Measurements from ENCODE around the gene RBM33.

RBM33 gene

DNA sequence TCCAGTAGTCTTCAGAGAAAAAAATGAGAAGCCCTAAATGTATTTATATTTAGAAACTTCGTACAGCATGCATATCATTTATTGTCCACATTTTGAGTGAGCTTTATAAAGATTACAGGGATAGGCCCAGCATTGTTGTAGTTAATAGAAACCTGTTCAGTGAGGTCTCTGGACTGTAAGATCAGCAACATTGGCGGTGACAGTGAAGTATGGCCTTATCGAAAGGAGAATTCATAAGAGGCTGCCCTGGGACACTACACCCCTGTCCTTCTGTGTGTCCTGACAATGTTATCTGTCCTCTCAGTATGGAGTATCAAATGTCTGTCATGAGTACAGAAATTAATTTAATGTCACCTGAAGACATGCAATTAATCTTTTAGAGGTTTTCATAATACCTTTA is 110.6 kb downstream of the RBM33 start:
- H3K27me3 ChIP-seq (replicated peaks; ENCODE audit: insufficient read depth, low read length): no peaks in the 10 kb centered on the region
- no peaks in the 10 kb centered on the region for H3K9me3 ChIP-seq (replicated peaks; ENCODE audit: insufficient read depth, low read length)

DNA sequence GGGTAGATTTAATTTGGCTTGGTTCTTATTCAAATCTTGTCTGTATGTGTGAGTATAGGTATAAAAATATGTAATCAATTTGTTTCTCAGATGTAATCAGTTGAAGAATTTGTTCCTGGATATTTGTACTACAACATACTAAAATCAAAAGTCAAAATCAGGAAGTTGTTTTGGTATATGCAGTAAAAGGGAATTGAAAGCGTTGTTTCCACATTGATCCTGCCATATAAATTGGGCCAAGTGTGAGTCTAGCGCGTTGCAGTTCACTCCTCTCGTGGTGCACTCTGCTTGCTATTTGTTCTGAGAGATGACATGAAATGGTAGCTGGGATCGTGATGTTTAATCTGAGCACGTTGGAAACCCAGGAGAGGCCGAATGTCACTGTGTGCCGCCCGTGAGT is 111.9 kb downstream of the RBM33 start:
- Histone ChIP-seq H3K79me2 (ENCODE audit: low read length) (peaks cover 92% of the 10 kb centered on the region), H3K9ac (ENCODE audit: low read length) (no peak overlapping the region), H3K27me3 (replicated peaks; ENCODE audit: insufficient read depth, low read length) (no peaks in the 10 kb centered on the region), H3K9me2 (replicated peaks; ENCODE audit: insufficient read depth, low read length) (no peaks in the 10 kb centered on the region), H3K4me2 (ENCODE audit: low read depth, low read length) (no peak overlapping the region), H3K27ac (ENCODE audit: low read length) (no peak overlapping the region), H3F3A (ENCODE audit: insufficient read depth, low read length) (peaks cover 19% of the 10 kb centered on the region), H4K20me1 (ENCODE audit: insufficient read depth, low read length) (no peaks in the 10 kb centered on the region), H3K4me1 (ENCODE audit: low read length) (peaks cover 33% of the 10 kb centered on the region), H3K4me3 (ENCODE audit: low read length) (no peak overlapping the region), H3K36me3 (replicated peaks; ENCODE audit: insufficient read depth, low read length) (no peaks in the 10 kb centered on the region), H3K9me3 (replicated peaks; ENCODE audit: insufficient read depth, low read length) (no peaks in the 10 kb centered on the region), H2AFZ (ENCODE audit: low read length) (no peak overlapping the region)
- TF ChIP-seq EZH2 (optimal IDR thresholded peaks at IDR 0.05; ENCODE audit: low read depth, low read length) (no peak), EZH2phosphoT487 (IDR thresholded peaks at IDR 0.05; ENCODE audit: low read length) (no peak)
- TF ChIP-seq, protein P1, sequence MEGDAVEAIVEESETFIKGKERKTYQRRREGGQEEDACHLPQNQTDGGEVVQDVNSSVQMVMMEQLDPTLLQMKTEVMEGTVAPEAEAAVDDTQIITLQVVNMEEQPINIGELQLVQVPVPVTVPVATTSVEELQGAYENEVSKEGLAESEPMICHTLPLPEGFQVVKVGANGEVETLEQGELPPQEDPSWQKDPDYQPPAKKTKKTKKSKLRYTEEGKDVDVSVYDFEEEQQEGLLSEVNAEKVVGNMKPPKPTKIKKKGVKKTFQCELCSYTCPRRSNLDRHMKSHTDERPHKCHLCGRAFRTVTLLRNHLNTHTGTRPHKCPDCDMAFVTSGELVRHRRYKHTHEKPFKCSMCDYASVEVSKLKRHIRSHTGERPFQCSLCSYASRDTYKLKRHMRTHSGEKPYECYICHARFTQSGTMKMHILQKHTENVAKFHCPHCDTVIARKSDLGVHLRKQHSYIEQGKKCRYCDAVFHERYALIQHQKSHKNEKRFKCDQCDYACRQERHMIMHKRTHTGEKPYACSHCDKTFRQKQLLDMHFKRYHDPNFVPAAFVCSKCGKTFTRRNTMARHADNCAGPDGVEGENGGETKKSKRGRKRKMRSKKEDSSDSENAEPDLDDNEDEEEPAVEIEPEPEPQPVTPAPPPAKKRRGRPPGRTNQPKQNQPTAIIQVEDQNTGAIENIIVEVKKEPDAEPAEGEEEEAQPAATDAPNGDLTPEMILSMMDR (IDR thresholded peaks at IDR 0.05; ENCODE audit: low read length): no peak
- DNase-seq: no peak

More for the DNA sequence above, 110.6 kb downstream of the RBM33 start:
- Histone ChIP-seq H3K4me2 (ENCODE audit: low read depth, low read length) (no peak overlapping the region), H3K9ac (ENCODE audit: low read length) (no peak overlapping the region), H4K20me1 (ENCODE audit: insufficient read depth, low read length) (no peaks in the 10 kb centered on the region), H3K79me2 (ENCODE audit: low read length) (peaks cover 92% of the 10 kb centered on the region), H3F3A (ENCODE audit: insufficient read depth, low read length) (peaks cover 19% of the 10 kb centered on the region), H3K4me3 (ENCODE audit: low read length) (no peak overlapping the region), H3K4me1 (ENCODE audit: low read length) (peaks cover 46% of the 10 kb centered on the region), H3K36me3 (replicated peaks; ENCODE audit: insufficient read depth, low read length) (no peaks in the 10 kb centered on the region), H2AFZ (ENCODE audit: low read length) (no peak overlapping the region), H3K27ac (ENCODE audit: low read length) (no peak overlapping the region), H3K9me2 (replicated peaks; ENCODE audit: insufficient read depth, low read length) (no peaks in the 10 kb centered on the region)
- no peak for DNase-seq
- TF ChIP-seq, protein P1 (IDR thresholded peaks at IDR 0.05; ENCODE audit: low read length): no peak
- TF ChIP-seq EZH2phosphoT487 (IDR thresholded peaks at IDR 0.05; ENCODE audit: low read length) (no peak), EZH2 (optimal IDR thresholded peaks at IDR 0.05; ENCODE audit: low read depth, low read length) (no peak)

DNA sequence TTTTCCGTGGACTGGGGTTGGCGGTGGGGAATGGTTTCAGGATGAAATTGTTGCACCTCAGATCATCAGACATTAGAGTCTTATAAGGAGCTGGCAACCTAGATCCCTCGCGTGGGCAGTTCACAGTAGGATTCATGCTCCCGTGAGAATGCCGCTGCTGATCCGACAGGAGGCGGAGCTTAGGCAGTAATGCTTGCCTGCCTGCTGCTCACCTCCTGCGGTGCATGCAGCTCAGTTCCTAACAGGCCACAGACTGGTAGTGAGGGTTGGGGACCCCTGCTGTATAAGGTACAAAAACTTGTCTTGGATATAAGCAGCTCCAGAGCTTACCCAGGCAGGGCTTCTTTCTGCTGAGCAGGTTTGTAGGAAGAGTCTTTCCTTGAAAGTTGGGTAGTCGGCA is 113.9 kb downstream of the RBM33 start:
- Histone ChIP-seq H3K79me2 (ENCODE audit: low read length) (peaks cover 98% of the 10 kb centered on the region), H3K9me3 (replicated peaks; ENCODE audit: insufficient read depth, low read length) (no peaks in the 10 kb centered on the region), H3K9ac (ENCODE audit: low read length) (no peak overlapping the region), H3K27ac (ENCODE audit: low read length) (no peak overlapping the region), H3F3A (ENCODE audit: insufficient read depth, low read length) (peaks cover 3% of the 10 kb centered on the region), H3K4me1 (ENCODE audit: low read length) (peaks cover 13% of the 10 kb centered on the region), H3K9me2 (replicated peaks; ENCODE audit: insufficient read depth, low read length) (no peaks in the 10 kb centered on the region), H3K4me2 (ENCODE audit: low read depth, low read length) (no peak overlapping the region), H4K20me1 (ENCODE audit: insufficient read depth, low read length) (no peaks in the 10 kb centered on the region), H3K36me3 (replicated peaks; ENCODE audit: insufficient read depth, low read length) (no peaks in the 10 kb centered on the region), H2AFZ (ENCODE audit: low read length) (no peak overlapping the region), H3K4me3 (ENCODE audit: low read length) (no peak overlapping the region), H3K27me3 (replicated peaks; ENCODE audit: insufficient read depth, low read length) (no peaks in the 10 kb centered on the region)
- TF ChIP-seq, protein P1 (IDR thresholded peaks at IDR 0.05; ENCODE audit: low read length): no peak
- no peak for TF ChIP-seq EZH2phosphoT487 (IDR thresholded peaks at IDR 0.05; ENCODE audit: low read length)
- TF ChIP-seq EZH2 (optimal IDR thresholded peaks at IDR 0.05; ENCODE audit: low read depth, low read length): no peak
- no peak for DNase-seq
